NCI-H1417 (cell line): ENCODE results near the gene NAAA.
"Not testable (repeated sequence)": the region's sequence is repeated elsewhere in the genome, so short reads cannot be mapped to it uniquely, and the experiment has no call there.

ENCODE experiments used
- DNase-seq, 3 experiments: peaks; one replicate each; lab custom pipeline; 2025; lab: John Stamatoyannopoulos, UW

NAAA gene

DNA sequence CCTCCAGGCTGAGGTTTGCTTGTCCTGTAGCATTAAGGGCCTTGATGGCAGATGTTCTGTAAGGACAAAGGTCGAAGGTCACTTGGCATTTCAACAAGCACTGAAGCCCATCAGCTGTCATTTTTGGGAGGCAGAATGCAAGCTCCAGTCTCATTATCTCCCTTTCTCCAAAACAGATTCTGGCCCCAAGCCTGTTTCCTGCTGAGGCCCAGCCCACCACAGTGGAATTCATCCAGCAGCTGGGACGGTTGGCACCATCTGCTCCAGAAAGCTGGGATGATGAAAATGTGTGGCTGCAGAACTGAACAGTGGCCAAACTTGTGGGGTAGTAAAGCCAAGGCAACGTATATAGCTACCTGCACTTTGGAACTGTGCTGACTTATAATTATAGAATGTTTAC is 20.9 kb downstream of the NAAA start:
- DNase-seq, result no peak

DNA sequence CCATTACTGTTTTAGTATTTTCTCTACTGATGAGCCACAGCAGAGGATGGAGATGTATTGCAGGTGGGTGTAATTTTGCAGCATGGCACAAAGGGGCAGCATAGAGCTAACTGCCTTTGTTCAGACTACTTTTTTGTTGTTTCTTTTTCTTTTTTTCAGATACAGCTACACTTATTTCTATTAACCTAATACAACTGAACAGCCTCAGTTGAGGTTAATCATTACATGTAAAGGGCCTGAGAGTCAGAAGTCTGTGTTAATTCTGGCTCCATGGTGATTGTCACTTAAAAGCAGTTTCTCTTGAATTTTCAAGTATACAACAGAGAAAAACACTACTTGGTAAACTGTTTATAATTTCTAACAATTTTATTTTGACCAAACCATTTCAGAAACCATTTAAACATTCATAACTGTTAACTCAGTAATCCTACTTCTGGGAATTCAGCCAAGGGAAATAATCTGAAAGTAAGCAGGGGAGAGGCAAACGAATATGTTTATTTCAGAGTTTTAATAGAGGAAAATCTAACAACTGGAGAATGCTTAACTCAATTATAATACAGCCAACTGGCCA is 24.6 kb downstream of the NAAA start:
- DNase-seq, result peak in 2 of 3 experiments; percentile 24 to 48

DNA sequence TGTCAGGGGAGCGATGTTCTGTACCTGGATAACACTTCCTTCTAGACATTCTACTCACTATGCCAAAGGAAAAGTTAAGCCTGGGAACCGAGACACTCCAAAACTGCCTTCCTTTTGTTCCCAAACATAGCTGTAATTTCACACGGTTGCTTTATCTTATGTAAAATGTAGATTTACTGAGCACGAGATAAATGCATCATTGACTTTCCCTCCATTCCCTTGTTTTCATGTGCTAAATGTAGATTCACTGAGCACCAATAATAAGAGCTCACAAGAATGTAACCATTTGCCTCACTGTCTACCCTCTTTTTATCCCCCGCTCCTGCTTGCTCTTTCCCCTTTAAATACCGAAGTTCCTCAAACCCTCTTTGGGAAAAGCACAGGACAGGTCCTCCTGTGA is 27.8 kb downstream of the NAAA start:
- DNase-seq, result no peak

DNA sequence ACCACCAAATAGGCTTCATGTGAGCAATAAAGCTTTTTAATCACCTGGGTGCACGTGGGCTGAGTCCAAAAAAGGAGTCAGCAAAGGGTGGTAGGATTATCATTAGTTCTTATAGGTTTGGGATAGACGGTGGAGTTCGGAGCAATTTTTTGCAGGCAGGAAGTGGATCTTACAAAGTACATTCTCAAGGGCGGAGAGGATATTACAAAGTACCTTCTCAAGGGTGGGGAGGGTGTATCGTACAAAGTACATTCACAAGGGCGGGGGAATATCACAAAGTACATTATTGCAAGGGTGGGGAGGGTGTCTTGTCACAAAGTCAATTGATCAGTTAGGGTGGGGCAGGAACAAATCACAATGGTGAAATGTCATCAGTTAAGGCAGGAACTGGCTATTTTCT is 30.0 kb downstream of the NAAA start:
- not testable (repeated sequence) for DNase-seq

DNA sequence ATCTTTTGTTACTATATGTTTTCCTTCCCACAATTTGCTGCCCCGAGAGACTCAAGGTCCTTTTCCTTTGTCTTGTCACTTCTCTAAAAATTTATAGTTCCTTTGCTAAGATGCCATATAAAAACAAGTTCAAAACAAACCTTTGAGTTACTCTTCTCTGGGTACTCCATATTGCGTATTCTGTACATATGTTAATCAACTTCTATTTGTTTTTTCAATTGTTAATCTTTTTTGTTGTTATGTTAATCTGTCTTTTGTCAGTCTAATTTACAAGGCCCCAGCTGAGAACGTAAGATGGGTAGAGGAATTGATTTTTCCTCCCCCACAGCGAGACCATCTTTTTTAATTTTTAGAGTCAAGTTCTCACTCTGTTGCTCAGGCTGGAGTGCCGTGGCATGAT is 31.4 kb downstream of the NAAA start:
- no peak for DNase-seq

DNA sequence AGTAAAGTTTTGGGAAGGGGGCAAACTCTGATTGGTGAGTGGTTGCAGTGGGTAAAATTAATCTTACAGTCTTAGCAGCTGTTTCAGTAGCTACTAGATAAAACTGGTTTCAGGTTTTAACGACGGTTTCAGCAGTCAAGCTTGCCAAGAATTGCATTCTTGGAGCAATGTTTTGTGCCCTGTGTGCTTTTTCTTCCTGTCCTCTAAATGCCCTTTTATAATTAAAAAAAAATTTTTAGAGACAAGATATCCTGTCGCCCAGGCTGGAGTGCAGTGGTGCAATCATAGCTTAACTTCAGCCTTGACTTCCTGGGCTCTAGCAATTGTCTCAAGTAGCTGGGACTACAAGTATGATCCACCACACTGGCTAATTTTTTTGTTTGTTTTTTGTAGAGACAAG is 32.3 kb downstream of the NAAA start:
- DNase-seq, result no peak

DNA sequence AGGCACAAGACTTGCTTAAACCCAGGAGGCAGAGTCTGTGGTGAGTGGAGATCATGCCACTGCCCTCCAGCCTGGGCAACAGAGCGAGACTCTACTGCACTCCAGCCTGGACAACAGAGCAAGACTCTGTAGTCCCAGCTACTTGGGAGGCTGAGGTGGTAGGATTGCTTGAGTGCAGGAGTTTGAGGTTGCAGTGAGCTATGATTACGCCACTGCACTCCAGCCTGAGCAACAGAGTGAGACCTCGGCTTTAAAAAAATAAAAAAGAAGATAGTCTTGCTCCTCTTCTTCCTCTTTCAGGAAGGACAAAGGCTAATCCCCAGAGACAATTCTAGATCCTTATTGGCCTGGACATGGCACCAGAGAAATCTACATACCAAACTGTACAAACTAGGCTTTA is 32.8 kb downstream of the NAAA start:
- DNase-seq, result no peak

DNA sequence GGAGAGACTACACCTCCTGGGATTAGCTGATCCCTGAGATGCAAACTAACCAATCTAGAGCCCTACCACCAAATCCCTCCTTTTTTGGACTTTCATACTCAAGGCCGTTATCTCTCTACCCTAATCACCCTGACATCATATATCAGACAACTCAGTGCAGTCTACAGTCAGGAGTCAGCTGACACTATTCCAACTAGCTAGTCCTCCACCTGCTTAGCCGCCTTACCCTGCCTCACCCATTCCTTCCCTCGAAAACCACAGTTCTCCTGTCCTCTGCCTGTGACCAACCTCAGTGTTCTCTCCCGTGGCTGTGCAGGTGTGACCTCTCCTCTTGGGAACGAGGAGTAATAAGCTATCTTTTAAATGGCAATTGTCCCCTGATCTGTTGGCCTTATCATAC is 36.7 kb downstream of the NAAA start:
- DNase-seq, result no peak

DNA sequence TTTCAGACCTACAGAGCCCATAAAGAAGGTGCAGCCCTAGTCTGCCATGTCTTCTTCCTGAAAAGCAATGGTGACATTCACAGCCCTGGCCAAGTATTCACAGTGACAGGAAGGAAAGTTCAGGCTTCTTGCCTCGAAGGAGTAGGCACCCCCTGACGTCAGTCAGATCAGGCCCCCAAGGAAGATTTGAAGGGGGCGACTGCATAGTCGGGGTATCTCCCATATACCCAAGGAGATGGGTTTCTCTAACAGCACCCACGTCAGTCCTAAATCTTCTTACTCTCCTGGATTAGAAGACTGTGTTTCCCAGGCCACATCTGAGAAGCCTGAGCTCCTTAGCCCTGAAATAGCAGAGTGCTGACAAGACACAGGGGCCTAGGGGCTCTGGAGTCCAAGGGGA is 38.5 kb downstream of the NAAA start, which contains the start of gene PPEF2:
Gene PPEF2 (minus strand): TSS at position 101 of the 400 bp plus-strand sequence. CDS start 6,127 bp downstream, outside the sequence.
- no peak for DNase-seq

DNA sequence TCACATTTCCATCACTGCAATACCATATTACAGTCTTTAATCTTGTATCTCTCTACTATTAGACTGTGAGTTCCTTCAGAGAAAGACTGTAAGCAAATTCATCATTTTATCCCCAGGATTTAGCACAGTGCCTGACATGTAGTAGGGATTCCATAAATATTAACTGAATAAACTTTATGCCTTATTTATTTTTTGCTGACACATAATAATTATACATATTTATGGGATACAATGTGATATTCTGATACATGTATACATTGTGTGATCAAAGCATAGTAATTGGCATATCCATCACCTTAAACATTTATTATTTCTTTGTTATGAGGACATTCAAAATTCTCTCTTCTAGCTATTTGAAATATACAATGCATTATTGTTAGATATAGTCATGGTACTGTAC is 42.3 kb downstream of the NAAA start:
- no peak for DNase-seq

DNA sequence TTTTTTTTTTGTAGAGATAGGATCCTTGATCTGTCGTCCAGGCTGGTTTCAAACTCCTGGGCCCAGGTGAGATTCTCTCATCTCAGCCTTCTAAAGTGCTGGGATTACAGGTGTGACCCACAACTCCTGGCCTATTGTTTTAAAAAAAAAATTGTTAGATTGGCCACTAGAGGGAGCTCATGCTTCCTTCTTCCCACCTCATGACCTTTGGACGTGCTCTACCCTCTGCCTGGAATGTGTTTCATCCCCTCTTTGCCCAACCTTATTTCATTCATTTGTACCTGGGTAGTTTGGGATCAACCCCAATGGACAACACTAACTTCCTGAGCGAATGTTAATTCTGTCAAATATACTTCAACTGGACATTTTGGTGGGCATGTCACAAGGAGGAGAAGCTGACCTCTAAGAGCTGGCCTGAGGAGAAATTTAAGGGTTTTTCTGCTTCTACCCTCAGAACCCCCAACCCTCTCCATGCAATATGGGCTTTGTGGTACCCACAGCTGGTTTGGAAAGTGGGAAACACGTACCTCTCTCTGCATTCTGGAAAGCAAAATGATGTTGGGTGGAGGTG is 45.0 kb downstream of the NAAA start:
- peak; percentile 15 to 65 (median 32) for DNase-seq

DNA sequence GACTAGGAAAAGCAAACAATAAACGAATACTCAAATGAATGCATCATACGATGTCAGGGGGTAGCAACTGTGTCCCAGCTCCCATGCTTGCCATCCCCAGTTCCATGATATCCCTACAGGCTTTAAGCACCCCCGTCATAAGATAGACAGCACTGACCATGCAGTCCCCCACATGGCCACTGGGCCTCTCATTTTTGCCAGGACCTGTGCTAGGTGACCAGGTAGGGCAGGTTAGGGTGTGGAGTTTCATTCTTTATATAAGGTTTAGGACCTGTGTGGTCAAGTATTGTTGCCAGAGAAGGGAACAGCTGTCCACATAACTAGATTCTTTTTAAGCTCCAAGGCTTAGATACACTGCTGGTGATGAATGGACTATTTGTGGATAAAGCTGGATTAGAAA is 48.3 kb downstream of the NAAA start:
- DNase-seq, result no peak

DNA sequence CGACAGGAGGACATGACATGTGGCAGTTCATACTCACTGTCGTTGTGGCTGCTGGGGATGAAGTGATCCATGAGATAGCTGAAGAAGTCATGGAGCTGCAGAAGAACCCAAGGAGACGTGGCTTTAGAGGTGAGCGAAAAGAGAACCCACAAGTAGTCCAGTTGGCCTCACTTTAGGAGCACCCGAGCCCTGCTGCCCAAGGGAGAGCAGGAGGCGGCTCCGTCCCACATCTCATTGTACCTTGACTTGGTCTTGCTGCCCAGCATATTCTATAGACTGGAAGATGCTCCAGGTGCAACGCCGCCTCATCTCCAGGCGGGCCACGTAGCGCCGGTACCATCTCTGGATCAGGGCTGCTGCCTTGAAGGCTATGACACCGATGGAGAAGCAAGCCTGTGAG is 49.2 kb downstream of the NAAA start:
- DNase-seq, result no peak

DNA sequence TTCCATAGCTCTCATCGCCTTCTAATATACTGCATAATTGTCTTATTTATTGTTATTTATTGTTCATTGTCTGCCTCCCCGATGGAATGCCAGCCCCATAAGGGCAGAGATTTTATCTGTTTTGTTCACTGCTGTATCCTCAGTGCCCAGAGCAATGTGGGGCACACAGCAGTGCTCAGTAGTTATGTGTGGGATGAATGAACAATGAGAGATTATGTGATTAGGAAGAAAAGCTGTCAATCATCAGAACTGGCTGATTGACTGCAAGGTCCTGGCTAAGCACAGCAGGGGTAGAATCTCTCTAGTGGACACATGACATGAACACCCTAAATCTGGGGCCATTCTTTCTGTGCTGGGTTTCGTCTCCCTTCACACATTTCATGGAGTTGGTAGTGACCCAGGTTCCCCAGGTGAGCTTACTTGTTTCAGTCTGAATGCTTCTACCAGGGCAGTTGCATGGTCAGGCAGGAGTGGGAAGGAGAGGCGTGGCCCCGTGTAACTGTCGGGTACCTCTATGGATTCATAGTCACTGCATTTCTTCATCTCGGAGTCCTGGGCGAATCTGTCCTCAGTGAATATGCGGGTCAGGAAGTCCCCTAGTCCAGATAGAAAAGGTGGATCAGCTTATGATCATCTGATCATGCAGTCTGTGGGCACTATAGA is 51.1 kb downstream of the NAAA start:
- no peak for DNase-seq

DNA sequence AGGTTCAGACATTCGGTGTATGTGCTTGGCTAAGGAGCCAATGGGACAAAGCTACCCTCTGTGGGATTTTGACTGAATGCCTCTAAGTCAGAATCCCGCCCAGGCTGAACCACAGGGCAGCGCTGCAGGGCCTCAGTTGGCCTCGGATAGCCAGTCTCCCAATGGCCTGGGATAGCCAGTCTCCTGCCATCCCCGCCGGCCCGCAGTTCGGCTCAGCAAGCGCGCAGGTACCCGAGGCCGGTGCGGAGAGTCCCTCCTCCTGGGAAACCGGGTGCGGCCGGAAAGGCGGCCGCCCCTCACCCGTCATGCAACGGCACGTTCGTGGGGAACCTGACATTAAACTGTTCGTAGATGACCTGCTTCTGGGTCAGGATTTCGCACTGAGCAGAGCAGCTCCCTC is 54.7 kb downstream of the NAAA start:
- DNase-seq, result no peak

DNA sequence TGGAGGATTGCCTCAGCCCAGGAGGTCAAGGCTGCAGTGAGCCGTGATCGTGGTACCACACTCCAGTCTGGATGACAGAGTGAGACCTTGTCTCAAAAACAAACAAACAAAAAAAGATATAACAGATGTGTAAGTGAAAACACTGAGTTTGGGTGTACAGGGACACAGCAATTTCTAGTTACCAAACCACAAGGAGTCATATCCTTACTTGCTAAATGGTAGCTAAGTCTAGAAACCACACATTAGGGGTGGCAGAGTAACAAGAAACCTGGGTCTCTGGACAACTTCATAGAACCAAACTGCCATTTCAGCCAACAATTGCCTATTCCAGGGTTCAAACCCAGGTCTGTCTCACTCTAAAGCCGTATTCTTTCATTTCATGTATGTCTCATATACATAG is 59.3 kb downstream of the NAAA start:
- no peak for DNase-seq

DNA sequence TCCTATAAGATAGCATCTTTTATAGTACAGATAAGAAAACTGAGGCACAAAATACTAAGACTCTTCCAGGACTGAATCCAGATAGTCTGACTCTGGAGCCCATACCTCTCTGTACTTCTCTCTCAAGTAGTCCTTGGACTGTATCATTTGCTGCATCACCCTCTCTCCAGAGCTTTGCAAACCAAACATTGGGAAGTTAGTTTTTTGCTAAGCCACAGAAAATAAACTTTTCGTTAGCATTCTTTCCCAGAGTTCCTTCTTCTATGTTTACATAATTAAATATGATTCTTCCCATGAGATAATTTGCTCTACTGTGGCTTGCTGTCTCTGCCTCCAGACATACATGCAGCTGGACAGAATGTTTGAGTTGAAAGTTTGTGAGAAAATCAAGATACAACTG is 60.5 kb downstream of the NAAA start:
- DNase-seq, result no peak

DNA sequence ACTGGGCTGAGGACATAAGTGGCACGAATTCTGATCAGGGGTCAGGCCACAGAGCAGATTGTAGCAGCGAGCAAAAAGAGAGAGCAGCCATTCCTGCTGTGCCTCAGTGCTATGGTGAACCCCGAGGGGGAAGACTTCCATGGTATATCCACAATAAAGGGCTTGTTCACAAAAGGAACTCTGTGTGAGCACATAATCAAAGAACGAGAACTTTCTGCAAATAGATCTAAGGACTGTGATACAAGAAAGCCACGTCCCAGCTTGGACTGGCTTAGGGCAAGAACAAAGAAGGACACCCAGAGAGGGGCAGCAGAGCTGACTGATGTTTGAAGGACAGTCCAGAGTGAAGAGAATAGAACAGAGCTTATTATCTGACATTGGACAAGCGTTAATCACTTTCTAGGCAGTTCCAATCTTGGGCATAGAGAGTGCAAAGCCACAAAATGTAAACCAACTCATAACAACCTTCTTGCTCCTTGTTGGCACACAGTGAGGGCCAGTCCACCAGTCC is 62.5 kb downstream of the NAAA start:
- DNase-seq, result no peak

DNA sequence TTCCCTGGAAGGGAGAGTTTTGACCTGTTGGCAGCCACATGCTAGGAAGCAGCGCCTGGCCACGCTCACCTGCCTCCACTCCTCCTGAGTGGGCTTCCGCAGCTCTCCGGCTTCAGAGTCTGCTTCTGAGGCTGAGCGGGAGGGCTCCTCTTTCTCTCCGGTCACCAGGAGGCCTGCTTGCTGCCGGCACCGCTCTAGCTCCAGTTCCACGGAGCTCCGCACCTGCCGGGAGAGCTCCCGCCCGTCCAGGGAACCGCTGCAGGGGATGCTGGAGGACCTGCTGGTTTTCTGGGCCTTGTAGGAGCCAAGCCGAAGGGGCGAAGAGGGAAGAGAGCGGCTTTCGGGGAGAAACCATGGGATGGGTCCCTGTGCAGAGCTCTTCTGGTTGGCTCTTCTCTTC is 64.6 kb downstream of the NAAA start:
- DNase-seq, result no peak

DNA sequence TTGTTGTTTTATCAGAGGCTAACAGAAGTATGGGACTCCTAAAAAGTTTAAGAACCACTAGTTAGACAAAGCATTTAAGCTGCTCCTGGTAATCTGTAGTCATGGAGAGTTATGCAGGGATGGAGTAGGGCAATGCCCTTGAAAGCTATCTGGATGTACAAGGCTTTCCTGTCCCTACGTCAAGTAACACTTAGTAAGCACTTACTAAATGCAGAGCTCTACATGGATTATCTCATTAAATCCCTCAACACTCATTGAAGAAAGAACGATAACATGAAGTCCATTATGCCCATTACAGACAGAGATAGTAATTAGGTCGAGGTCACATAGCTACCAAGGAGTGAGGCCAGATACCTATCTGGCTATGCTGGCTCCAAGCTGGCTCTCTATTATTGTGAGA is 71.7 kb downstream of the NAAA start:
- DNase-seq, result no peak

DNA sequence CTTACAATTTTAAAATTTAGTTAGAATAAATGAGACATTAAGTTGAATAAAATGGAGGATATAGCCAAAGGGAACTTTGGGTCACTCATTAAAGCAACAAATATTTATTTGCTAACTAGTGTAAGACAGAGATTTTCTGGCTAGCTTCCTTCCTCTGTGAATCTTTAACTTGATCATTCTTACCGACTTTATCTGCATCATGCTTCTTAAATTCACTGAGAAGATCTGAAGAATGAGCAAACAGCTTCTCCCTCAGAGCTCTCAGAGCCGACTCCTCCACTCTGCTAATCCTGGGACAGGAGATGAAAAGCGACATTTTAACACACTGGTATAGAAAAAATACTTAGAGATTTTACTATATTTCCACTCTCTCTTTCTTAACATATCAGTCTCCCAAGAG is 73.7 kb downstream of the NAAA start:
- DNase-seq, result no peak
